NK-92 (cell line): ENCODE measurements around the gene MED13L.

Source experiments
- DNase-seq: peaks from one replicate; lab custom pipeline; 2025; ENCODE audit not compliant: unreplicated experiment; lab: John Stamatoyannopoulos, UW

The MED13L gene

DNA sequence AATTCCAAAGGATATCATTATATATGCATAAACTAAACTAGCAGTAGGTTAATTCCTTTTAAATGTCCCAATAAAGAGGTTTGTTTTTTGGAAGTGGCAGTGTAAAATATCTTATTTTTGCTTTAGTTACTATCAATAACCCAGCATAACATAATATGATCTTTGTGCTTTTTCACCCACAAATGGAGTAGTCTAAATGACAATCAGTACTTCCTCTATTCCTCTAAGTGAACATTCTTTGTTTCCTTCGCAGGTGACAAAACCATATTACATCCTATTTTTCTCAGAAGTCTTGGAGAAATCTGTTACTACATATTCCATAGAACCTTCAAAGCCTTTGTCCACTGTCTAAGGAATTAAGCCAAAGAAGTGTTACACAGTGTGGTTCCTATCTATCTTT, 62.5 kb downstream of the MED13L start:
- no peak for DNase-seq

DNA sequence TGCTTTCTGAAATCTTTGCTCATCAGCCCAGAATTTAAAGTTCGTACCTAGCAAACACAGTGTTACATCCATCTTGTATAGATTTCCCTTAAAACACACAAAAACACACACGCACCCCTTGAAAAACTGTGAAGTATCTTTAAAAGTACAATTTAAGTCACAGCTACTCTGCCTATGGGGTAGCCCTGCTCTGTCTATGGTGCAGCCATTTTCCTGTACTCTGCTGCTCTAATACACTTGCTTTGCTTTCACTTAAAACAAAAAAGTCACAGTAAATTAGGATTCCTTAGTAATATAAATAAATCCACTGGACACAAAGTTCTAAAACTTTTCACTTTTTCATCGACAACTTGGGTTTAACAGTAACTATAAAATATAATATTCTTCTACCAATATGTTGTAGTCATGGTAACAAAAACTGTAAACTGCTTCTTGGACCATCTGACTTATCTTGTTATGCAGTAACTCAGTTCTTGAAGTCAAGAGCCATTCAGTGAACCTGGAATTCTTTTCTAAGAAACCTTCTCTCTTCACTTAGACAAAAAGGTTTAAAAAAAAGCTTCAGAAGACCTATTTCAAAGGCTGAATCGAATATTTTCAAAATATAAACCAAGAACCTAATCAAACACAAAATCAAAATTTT, 63.5 kb downstream of the MED13L start:
- no peak for DNase-seq

DNA sequence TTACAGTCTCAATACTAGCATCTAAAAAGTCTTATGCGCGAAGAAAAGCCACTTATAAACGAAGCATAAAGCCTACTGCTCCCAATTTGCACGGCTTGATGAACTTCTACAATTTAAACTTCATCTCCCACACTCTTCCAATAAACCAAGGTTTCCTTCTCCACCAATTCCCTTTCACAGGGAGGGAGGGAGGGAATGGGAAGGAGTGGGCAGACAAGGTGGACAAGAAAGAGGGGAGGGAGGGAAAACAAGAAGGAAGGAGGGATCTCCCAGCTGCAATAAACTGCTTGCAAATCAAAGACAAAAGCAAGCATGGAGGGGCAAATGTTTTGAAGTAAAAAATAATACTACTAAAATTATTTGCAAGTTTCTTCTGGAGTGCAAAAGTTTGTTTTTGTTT, 64.5 kb downstream of the MED13L start:
- no peak for DNase-seq

DNA sequence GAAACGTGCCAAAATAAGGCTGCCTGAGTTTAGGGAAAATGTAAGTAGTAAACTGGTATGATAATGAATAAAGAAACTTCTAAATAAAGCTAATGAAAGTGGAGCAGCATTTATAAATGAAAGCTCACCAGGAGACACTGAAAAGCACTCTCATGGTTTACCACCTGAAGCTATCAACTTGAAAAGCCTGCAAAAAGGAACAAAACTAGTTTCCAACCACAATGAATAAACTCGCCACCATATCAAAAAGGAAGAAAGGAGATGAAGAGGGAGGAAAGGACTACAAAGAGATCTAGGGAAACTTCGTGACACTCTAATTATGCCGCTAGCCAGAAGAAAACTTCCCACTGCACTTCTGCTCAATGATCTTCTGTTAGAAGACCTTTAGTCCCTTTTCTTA, 66.7 kb downstream of the MED13L start:
- DNase-seq, result no peak

DNA sequence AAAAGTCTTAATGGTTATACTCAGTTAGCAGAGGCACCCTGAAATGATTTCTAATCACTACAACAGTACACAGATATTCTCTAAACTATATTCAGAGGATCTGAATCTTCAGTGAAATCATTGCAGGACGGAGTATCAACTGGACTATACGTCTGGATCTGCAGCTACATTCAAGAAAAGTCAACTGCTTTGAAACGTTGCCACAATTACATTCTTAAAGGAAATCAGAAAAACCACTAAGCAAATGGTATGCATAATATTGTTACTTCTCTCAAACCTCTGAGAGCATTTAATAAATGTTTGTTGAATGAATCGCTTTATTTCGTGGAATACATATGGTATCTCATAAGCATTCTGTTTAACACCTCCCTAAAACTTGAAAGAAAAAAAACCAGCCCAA, 67.4 kb downstream of the MED13L start:
- no peak for DNase-seq

DNA sequence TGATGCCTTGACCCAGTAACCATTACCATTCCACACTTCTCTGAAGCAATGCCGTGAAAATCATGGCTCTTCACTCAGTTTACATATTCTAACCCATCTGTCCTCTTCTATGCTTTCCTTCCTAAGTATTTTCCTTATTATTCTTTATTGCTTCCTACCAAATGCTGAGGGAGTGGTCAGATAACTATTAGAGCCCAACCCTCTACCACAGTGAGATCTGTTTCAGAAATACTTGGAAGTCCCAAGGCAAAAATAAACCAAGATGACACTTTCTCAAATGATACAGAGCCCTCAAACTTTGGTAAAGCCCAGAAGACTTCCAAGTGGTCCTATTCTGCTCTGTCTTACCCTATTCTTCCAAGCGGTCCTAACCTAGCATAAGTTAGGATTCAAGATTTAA, 68.0 kb downstream of the MED13L start:
- no peak for DNase-seq

DNA sequence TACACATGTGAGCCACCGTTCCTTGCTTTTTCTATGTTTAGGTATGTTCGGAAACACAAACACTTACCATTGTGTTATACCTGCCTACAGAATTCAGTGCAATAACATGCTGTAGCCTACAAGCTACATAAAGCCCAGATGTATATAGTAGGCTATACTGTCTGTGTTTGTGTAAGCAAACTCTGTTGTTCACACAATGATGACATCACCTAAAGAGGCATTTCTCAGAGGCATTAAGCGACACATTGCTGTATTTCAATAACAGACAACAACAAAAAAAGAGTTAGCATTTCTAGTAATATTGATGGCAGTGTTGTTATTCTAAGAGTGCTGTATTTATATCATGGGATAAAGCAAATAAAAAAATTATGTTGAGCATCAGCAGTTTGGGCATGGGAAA, 70.2 kb downstream of the MED13L start:
- no peak for DNase-seq

DNA sequence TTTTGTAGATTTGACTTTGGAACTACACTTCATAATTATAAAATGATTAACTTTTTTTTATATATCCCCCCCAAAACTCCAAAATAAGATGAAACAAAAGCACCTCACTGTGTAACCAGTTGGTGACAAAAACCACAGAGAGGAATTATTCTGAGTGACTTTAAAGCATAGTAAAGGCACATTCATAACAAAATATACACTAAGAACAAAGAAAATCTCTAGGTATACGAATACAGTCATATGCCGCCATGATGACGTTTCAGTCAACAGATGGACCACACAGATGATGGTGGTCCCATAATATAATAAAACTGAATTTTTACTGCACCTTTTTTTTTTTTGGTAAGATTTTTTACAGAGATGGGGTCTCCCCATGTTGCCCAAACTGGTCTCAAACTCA, 70.7 kb downstream of the MED13L start:
- no peak for DNase-seq

DNA sequence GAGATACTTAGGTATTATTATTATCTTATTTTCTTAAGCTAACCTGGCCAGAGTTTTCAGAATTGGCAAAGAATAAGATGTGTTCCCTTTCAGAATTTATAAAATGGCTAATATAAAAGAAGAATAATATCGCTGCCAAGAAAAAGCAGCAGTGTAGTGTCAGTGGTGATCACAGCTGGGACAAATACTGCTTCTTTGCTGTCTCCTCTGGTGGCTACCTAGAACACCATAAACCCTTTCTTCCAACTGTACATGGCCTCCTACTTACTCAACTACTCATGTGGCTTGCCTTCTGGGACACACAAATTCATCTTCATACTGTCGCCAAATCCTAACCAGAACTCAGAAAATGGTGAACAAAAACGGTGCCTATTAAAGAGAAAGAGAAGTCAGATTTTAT, 72.7 kb downstream of the MED13L start:
- DNase-seq, result no peak

DNA sequence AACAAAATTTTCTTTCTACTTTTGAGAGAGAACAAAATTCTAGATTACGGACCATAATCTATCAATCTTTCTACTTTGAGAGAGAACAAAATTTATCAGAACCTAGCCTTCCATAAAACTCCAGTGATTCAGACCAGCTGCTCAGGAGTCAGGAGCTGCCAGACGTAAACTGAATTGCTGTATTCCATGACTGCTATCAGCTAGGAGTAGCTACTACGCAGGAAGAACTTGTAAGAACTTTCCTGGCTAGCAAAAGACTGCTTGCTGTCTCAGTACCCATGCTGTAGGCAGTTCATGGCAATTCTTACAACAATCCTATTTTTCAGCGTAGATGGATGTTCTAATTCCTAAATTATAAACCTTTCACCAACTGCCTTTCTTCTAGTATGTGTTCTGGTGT, 73.3 kb downstream of the MED13L start:
- no peak for DNase-seq

DNA sequence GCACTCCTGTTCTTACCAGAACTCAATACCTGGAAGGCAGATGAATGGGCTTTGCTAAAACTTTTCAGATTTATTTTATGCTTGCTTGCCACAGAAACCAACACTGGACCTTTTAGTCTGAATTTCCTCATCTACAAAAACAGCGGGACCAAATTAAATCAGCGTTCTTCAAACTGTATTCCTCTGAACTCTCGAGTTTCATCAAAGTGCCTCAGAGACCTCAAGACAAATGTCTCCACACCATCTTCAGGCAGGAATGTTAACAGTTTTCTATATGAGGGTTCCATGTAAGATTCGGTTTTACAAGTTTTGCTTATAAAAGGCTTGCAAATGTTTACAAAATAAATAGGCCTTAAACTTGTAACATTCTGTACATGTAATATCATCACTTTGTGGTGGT, 74.6 kb downstream of the MED13L start:
- no peak for DNase-seq

DNA sequence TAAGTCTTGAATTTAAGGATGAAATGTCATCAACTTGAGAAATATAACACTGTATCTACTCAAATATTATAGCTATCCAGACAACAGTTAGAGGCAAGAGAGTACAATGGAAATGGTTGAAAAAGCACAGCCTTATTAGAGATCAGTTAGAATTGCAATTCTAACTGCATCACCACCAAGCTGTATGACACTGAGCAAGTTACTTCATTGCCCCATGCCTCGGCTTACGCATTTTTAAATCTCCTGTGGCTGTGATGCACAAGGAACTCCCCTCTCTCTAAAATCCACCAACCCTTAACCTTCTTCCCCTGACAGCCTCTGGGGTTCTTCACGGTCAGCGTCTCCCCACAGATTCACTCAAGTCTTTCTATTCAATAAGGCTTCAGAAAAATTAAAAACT, 75.1 kb downstream of the MED13L start:
- no peak for DNase-seq

DNA sequence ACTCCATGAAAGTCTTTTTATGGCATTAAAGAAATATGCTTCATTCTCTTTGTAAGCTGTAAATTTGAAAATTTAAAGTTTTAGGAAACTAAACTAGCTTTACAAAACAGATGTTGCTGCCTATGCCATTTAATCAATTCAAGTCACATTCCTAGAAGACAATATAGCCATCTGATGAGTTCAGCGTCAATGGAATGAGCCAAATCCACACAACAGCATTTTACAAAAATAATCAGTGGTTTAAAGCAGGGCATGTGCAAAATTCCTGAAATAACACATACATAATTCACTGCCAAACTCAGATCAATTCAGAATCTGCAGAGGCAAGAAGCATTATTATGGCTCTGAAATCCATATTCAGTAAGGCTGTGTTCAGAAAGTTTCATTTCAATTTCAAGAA, 75.6 kb downstream of the MED13L start:
- no peak for DNase-seq

DNA sequence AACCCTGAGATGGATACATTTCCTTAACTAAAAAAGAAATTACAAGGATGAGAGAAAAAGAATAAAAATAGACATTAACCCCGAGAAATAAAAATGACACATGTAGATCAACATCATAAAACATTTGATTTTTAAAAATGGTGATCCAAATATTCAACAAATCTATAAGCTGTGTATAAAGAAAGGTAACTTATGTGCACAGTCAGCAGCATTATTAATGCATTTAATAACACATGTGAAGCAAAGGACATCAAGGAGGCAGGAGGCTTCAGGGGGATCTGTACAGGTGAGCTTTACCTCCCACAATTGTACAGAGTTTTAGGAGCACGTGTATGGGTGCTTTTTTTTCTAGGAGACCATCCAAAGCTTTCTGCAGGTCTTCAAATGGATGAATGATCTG, 76.1 kb downstream of the MED13L start:
- DNase-seq, result no peak

DNA sequence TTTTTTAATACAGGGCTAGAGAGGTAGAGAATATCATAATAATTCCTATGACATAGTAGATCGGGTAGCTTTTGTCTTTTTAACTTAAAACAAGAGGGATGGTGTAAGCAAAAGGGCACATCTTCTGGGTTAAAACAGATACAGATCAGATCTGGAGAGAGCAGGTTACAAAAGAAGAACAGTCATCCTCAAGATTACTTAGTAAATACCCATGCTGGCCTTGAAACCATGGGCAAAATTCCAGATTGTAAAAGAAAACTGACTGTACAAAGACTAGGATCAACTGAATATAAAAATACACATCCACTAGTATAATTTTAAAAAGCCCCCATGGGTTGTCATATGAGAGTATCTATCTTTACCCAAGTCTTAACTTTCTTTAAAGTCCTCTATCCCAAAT, 76.7 kb downstream of the MED13L start:
- no peak for DNase-seq

DNA sequence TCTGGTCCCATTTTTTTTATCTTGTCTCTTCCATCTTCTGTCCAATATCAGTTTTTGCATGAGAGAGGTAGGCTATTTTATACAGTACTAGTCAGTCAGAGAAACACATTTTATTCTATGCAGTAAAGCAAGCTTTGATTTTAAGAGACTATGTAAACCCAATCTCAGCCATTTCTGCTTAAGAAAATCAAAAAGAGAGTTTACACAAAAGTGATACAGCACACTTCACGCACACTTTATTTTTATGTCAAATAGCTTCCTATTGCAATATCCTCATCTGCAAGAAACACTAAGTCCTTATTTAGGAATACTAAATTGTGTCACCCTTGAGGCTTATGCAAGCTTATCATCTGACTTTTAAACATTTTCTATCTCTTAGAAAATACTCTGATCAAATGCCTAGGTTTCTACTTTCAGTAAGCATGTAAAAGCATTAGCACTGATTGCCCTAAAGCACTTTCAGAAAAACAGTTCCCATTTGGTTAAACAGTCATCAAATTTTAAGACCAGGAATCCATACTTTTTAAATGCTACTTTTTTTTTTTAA, 78.3 kb downstream of the MED13L start:
- DNase-seq, result no peak

DNA sequence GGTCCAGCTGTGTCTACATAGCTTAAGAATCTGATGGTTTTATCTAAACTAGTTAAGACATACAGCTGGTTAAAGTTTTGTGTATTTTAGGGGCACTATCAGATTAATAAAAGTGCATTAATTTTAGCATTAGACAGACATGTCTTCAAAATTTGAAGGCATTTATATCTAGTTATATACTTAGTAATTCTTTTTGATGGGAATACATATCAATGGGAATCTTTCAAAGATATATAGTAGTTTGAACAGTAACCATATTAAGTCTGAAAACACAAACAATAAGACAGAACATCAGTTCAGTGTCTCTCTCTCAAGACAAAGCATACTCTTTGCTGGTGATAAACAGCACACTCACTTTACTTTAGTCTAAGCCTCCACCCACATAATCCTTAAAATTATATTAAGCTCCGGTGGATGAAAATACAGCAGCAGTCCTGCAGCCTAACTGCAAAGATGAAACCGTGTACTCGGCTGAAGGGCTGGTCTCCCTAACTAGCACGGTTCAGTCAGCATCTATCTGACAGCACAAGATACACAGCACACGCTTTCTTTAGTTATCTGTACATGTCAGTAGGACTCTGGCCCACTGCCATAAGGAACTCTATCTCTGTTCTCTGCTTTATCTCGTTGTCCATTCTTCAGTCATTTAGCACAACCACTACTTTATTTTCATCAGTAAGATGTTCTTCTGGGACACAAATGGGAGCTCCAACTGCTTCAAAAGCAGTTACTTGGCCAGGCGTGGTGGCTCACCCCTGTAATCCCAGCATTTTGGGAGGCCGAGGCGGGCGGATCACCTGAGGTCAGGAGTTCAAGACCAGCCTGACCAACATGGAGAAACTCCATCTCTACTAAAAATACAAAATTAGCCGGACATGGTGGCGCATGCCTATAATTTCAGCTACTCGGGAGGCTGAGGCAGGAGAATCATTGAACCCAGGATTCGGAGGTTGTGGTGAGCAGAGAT, 80.5 kb downstream of the MED13L start:
- DNase-seq, result no peak

DNA sequence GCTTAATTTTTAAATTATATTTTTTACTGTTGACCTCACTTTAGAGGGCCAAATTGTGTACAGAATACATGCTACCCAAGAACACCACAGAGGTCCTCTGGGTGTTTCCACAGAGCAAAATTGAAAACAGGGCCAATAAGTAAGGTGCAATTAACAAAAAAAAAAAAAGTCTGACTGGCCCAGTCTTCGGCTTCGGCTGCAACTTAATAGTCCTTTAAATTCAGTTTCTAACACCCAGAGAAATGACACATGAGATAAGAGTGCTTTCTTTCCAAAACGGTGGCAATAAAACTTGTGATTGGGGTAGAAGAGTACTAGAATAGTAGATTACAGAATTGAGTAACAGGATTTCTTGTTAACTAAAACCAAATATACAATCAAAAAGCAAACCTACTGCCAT, 81.3 kb downstream of the MED13L start:
- DNase-seq, result no peak

DNA sequence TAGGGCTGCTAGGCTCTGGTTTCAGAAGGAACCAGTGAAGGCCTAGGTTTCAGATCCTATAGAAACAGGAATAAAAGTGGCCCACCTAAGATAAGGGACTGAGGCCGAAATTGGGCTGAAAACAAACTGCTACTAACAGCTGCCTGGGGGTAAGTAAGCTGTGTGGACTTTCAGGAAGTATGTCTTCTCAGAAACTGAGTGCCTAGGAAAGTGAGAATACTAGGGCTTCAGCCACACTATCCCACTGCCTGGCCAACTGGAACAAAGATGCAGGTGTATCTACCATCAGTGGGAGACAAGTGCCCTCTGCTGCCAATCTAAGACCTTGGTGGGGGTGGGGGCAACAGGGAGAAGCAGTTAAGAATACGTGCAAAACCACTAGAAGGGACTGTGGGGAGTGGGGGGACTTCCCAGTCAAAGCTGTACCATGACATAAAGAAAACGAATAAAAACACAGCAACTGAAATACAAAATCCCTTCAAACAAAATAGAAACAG, 82.5 kb downstream of the MED13L start:
- DNase-seq, result no peak

DNA sequence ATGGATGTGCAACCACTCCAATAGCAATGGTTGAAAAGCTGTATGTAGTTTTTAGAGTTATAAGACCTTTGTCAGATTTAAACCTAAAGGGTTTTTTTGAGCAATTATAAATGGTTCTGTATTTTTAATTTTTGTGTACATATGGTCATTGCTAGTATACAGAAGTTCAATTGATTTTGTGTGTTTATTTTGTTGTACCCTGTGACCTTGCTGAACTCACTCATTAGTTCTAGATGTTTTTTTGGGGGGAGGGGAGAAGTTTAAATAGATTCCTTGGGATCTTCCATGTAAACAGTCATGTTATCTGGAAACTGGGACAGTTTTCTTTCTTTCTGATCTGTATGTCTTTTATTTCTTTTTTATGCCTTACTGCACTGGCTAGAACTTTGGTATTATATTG, 87.8 kb downstream of the MED13L start:
- no peak for DNase-seq

DNA sequence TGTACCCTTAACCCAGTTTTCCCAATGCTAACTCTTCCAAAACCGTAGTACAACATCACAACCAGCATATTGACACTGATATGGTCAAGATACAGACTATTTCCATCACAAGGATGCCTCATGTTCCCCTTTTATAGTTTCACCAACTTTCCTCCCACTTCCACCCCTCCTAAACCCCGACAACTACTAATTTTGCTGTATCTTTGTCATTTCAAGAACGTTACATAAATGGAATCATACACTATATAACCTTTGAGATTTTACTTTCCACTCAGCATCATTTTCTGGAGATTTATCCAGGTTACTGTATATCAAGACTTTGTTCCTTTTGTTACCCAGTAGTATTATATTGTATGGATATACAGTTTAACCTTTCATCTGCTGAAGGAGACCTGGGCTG, 88.9 kb downstream of the MED13L start:
- no peak for DNase-seq

DNA sequence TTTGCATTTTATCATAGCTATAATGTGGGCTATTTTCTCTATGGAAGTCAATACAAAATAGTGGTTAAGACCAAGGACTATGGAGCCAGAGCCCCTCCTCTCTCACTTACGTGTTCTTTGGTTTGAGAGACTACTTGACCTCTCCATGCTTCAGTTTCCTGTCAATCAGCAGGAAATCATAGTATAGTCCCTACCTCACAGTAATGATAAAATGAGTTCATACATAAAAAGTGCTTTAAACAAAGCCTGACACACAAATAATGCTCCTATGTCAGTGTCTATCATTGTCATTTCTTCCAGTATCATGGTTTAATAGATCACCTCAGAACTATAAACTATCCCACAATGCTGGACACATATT, 90.4 kb downstream of the MED13L start:
- DNase-seq, result no peak
